ENCODE measurements around the gene CACFD1.

The CACFD1 gene

DNA sequence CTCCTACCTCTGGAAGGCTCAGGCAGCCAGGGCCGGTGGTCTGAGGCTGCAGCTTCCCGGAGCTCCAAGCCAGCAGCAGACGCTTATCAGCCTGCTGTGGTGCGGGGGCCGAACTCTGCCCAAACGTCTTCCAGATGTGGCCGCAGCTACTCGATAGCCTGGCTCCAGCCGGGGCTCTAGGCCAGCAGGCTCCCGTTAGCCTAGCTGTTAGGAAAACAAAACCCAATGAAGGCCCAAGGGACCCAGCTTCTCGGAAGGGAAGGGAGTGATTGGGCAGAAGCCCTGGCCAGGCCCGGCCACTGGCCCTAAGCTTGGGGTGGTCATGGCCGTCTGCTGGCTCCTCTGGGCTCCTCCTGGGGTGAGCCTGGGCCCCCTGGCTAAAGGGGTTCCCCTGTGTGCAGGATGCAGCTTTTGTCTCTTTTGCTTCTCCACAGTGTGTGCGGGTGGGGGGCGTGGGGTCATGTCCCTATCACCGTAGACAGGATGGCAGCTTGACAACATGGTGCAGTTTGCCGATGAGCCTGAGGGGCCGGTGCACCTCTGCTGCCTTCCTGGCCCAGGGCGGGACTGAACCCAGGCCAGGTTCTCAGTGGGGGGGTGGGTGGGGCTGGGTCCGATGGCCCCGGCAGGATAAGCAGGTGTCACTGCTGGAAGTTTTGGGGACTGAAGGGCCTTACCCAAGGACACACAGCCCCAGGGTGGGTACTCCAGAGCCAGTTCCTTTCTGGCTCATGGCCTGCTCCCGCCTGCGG lies 46.3 kb downstream of the CACFD1 start:
- DNase-seq = no peak

DNA sequence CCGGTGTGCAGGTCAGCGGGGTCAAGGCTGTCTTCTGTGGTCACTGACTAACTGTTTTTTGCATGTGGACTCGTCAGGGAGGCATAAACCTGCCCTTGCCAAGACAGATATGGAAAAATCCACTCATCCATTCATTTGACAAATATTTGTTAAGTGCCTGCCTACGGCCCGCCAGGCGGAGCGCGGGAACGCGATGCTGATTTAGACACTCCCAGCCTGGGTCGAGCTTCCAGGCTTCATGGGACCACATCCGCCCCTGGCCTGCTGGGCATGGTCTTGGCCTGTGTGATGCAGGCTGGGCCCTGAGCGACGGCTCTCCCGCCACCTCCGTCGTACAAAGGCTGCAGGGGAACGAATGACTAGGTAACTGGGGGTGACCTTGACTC lies 46.9 kb downstream of the CACFD1 start:
- no peak for DNase-seq

DNA sequence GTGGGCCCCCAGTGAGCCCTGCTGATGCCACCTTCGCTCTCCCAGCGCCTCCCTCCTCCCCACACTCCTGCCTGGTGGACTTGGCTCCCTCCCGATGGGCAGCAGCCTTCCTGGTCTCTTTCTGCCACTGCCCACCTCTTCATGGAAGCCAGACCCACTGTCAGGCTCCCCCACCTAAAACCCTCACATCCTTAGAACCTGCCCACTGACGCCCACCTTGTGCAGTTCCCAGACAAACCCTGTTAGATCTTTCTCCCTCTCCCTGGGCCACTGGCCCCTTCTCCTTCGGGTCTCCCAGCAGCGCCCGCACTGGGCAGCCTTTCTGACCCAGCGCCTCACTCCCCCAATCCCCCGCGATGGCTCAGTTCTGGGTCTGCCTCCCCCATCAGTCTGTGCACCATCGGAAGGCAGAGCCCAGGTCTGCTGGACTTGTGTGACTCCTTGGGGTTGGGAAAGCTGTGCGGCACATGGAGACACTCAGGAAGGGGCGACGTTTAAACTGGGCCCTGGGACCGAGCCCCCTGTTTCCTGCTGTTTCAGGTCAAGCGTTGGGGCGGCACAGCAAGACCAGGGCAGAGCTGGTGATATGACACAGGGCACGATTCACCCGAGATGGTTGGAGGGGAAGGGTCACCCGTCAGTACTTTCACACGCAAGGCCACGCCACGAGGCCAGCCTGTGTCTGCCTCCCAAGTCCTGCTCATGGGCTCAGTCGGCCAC lies 47.6 kb downstream of the CACFD1 start:
- DNase-seq = no peak

DNA sequence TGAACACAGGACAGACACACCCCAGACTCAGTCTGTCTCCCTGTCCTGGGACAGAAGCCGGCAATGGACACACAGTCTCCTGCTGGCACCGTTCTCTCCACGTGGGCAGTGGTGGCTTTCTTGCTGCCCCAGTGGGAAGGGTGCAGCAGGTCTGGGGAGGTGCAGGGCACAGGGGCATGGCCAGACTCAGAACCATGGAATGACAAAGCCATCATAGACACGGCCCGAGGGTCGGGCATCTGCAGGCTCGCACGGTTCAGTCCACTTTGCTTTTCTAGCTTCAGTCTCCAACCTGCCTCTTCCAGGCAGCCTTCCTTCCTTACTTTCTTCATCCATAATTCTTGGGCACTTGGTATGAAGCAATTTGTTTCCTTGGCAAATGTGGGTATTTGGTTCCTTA lies 48.3 kb downstream of the CACFD1 start:
- no peak for DNase-seq

DNA sequence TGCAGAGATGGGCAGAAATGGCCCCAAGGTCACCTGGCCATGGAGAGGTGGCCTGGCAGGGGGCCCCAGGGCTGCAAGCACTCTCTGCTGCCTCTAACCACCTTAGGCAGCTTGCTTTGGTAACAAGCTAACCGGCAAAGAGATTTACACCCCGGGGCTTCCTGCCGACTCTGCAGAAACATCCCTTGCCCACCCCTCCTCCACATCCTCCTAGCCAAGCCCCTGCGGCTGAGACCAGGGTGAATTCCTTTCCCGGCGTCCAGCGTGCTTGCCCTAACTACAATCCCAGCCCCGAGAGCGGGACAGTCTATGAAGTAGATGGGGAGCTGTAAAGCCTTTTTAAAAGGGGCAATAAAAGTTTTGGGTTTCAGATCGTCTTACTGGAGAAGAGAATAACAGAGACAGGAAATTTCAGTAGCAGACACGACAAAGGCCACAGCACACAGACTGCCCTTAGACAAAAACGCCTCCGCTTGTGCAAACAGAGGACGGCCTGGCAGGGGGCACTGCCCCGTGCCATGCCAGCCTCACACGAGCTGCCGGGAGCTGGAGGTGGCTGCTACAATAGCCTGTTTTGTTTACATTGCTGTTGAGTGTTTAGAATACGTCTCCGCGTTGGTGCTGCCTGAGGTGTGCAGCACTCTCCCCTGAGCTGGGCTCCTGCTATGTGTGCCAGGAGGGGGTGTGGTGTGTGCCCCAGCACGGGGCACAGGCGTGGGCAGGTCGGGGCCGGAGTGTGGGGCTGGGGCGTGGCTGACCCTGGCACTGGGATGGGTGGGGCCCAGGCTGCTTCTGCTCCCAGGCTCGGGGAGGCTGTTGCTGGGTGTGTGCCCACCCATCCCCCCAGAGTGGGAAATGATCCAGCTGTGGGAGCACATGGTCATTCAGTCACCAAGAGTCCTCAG lies 49.7 kb downstream of the CACFD1 start:
- no peak for DNase-seq

DNA sequence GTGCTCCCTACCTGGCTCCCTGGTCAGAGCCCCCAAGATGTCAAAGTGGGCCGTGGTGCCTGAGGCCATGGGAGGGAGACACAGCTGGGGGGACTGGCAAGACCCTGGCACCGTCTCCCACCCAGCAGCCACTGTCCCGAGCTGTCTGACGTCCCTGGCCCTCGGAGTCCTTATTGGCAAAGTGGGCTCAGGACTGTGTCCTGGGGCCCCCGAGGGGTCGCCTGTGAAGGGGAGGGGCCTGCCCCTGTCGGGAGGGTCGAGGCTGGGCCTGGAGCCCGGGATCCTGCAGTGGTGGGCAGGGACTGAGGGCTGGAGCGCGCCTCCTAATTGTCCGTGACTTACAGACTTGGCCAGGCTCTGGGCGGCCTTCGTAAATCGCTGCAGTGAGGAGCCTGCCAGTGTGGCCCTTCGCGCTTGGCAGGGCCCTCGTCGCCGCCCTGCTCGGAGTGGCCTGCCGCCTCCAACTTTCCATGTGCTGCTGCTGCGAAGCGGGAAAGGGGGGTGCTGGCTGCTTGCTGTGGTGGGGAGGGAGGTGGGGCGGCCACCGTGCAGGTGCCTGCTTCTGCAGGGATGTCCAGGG lies 51.2 kb downstream of the CACFD1 start:
- DNase-seq = no peak

DNA sequence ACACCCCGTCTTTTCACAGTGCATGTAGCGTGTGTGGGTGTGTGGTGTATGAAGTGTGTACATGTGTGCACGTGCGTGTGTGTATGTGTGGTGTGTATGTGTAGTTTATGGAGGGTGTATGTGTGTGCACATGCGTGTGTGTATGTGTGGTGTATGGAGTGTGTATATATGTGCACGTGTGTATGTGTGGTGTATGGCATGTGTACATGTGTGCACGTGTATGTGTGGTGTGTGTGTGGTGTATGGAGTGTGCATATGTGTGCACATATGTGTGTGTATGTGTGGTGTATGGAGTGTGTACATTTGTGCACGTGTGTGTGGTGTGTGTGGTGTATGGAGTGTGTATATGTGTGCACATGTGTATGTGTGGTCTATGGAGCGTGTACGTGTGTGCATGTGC lies 51.8 kb downstream of the CACFD1 start:
- DNase-seq = no peak

DNA sequence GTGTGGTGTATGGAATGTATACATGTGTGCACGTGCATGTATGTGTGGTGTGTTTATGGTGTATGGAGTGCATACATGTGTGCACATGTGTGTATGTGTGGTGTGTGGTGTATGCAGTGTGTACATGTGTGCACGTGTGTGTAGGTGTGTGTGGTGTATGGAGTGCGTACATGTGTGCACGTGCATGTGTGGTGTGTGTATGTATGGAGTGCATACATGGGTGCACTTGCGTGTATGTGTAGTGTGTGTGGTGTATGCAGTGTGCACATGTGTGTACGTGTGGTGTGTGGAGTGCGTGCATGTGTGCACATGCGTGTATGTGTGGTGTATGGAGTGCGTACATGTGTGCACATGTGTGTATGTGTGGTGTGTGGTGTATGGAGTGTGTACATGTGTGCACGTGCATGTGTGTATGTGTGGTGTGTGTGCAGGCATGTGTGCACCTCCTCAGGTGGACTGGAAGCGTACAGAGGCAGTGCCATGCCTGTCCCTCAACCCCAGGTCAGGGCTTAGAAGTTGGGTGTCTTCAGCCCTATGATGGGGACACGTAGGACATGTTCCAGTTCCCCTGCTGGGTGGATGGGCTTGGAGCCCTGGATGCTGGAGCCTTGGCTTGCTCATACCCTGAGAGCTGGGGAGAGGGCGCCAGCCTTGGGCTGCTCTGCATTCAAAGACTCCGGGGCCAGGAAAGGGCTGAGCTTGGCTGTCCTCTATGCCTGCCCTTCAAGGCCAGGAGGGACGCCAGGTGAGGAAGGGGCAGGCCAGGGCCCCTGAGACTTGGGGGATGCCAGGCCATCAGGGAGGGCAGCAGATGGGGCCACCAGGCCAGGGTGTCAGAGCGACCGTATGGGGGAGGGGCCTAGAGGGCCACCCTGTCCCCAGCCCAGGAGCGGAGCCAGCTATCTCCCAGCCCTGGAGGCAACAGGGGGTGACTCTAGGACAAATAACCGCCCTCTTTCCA lies 52.8 kb downstream of the CACFD1 start:
- no peak for DNase-seq

DNA sequence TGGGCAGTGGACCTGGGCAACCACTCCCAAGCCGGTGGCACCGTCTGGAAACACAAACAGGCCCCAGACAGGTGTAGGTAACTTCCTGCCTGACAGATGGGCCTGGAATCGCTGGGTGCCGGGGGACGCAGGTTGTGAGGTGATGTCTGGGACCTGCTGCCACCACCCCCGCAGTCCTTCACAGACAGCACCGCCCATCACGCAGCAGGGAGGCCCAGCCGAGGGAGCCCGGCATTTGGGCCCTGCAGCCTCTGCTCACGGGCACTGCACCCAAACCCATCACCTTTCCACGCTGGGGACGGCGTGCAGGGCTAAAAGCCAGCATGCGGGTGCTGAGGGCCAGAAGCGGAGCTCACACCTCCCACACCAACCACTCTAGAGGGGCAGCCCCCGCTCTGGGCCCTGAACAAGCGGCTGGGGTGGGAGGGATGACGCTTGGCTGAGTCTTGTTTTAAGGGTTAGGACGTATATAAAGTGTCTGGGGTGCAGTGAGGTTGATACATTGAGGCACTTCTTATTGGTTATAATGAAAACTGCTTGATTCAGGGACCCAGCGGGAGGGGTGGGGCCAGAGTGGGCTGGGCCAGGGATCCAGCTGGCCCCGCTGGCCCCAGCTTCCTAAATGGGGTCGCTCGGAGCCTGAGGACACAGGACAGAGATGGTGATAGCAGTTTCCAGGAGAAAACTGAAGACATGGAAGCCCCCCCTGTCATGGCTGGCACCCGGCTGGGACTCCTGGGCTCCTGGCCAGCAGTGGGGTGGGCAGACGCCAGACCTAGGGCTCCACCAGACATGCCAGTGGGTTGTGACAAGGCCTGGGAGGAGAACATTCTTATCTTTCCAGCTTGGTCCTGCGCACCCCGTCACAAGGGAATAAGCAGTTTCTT lies 53.7 kb downstream of the CACFD1 start:
- DNase-seq = no peak

DNA sequence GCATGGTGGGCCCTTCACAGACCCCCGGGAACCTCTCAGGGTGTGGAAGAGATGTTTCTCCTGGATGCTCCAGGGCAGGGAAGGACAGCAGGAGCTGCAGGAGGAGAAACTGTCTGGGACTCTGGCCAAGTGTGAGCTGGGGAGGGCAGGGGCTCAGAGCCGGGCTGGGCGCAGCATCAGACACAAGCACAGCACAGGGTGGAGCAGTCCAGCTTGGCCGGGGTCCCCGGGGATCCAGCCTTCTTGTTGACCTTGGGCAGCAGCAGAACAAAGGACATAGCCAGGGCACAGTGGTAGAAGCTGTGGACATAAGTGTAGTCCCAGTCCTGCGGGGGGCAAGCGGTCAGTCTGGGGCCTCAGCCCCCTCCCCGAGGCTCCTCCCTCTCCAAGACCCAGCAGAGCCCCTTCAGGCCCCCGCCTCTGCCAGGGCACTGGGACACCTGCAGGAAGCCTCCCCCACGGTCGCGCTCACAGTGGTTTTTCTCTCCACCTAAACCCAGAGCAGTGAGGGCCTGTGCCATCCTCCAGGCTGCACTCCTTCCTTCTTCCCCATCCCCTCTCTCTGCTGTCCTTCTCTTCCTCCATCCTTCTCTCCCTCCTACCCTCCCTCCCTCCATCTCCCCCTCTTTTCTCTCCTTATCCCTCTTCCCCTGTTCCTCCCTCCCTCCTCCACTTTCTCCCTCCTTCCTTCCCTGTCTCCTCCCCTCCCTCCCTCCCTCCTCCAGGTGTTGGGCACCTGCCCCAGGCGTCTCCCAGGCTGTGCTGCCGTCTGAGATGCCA lies 54.9 kb downstream of the CACFD1 start:
- DNase-seq = no peak

DNA sequence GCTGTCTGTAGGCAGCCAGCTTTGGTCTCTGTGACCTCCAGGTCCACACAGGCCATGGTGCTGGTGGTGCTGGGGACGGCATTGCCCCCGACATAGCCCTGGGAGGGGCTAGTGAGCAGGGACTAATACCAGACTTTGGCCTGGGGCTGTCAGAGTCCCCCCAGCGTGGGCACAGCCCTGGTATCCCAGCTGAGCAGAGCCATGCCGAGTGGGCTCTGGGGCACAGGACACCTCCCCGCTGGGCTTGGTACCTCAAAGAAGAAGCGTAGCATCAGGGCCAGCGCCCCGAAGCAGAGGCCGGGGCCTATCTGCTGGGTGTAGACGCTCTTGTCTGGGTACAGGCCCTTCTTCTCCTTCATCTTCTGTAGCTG lies 55.4 kb downstream of the CACFD1 start:
- no peak for DNase-seq

DNA sequence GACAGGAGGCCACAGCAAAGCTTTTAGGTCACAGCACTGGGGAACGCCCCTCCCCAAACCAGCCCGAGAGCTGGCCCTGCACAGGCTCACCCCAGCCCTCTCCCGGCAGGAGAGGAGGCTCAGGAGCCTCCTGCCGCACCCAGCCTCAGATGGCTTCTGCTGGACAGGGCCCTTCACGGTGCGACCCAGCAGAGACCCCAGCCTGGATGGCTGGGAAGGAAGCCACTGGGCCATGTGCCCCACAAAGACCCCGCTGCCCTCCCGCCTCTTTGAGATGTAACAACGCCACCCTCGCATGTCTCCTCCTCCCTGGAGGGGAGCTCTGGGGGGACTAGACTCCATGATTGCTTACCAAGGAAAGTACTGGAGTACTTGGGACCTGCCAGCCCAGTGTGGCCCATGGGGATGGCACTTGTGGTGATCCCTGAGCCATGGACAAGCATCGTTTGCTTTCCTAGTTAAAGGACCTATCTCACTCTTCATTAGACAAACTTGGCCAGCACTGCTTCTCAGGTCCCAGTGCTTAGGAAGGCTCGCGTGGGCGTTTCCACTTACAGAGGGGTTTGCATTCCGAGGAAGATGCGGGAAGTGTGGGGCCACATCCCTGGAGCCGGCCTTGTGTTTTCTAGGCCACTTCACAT lies 56.0 kb downstream of the CACFD1 start:
- no peak for DNase-seq

DNA sequence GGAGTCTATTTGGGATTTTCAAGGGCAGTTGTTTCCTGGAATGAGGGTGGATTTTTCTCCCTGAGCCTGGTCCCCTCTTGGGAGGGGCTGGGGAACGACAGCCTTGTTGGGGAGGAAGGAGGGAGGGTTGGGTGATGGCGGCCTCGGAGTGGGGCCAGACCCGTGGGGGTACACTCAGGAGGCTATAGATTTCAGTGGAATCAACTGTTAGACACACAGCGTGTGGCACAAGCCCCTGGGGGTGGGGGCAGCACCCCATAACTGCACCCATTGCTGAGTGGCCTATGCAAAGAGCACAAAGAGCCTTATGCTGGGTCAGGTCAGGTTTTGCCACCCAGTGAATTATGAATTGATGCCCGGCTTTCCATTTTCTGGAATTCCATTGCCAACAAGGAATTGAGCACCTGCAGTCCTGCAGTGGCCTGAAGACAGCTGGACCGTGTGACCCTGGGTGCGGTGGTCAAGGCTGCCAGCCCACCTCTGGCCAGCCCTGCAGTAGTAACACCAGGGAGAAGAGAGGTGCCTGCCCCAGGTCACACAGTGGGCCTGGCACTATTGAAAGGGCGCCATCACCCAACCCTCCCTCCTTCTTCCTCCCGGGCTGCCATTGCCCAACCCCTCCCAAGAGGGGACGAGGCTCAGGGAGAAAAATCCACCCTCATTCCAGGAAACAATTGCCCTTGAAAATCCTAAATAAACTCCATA lies 56.6 kb downstream of the CACFD1 start:
- DNase-seq = no peak

DNA sequence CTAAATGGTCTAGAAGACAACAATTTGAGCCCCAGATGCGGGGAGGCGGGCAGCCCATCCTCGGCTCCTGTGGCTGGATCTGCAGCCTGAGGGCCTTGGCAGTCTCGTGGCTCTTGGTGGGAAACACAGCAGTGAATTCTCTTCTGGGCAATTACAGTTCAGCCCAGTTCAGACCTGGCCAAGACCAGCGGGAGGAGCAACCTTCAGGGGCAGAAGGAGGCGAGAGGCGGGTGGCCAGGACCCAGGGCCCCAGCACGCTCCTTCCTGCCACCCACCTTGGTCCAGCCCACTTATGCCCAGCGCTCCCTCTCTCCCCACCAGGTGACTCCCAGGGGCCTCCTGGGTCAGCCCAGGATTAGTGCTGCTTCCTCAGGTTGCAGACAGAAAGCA lies 57.2 kb downstream of the CACFD1 start:
- no peak for DNase-seq

DNA sequence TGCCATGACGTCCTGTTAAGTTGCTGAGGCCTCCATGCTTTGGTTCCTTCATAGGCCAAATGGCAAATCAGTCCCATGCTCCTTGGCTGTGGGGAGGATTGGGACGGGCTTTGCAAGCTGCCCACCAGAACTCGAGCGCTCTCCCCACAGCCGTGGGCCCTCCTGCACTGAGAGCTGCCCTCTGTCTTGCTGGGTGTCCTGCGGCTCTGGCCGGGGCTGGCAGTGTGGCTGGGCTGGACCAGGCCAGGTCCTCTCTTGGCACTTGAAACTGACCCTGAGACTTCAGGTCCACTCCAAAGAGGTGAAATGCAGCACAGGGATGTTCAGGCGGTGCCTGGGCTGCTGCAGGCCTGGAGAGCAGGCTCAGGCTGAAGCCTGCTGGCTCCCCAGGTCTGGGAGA lies 57.9 kb downstream of the CACFD1 start:
- DNase-seq = no peak

DNA sequence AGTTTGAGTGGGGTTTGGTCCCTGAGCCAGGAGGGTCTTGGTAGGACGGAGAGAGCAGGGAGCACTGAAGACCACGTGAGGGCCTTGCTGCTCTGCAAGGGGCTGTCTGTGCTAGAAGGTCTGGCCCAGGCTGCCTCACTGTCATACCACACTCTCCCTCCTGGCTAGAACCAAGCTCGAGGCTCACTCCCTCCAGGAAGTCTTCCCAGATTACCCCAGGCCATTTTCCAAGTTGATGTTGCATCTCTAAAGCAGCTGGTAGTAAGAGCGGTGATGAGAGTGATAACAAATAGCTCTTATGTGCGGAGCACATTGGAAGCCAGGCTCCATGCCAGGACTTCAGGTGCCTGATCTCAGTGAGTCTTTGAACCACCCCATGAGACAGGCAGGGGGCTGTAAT lies 58.4 kb downstream of the CACFD1 start:
- DNase-seq = no peak

DNA sequence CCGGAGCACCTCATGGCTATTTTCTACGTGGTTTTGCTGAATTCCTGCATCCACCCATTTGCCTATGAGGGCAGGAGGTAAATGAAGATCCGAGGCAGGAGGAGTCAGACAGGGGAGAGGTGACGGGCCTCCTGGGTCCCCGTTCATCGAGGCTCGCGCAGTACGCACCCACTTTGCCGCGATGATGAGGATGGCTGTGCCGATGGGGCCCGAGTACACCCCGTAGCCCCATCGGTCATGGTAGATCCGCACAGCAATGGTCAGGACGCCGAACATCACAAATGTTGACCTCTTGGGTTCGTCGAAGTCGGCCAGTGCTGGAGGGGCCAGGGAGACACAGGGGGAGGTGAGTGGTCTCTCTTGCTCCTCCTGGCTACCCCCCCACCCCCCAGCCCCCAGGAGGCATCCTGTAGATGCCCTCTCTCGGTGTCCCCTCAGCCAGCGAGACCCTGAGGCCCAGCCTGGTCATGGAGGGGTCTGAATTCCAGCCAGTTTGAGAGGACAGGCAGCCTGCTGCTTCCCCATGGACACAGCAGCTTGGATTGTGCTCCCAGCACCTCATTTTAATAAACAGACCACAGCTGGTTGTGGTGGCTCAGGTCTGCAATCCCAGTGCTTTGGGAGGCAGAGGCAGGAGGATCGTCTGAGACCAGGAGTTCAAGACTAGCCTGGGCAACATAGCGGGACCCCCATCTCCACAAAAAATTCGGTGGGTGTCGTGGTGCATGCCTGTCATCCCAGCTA lies 59.1 kb downstream of the CACFD1 start:
- no peak for DNase-seq

DNA sequence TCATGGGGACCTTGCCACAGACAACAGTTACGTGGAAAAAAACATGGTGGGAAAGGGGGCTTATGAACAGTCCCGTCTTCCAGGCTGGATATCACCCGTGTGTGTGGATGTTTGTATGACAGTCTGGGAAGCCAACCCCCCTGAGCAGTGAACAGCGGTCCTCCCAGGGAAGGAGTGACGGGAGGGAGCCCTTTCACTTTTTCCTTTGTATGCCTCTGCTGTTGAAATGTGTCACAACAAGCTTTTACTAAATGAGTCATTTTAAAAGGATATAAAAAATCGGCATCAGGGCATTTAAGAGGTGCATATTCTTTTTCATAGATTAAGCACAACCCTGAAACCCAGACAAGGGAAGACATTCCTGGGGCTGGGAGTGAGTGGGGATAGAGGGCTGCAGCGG lies 59.9 kb downstream of the CACFD1 start:
- DNase-seq = no peak

All from activated CD4-positive, alpha-beta T cell treated with anti-CD3 and anti-CD28 coated beads for 48 hours (primary cell).